Ecto neural progenitor cell (in vitro differentiated cells): ENCODE measurements around the gene HMOX1.
A peak's percentile ranks its signal among the peaks of the same experiment; 100 is the strongest.
"Not testable (repeated sequence)": the region's sequence is repeated elsewhere in the genome, so short reads cannot be mapped to it uniquely, and the experiment has no call there.

Experiments
- DNase-seq: peaks from one replicate; pipeline ENCODE4 v3.0.0-alpha.2; 2018; ENCODE audit warnings: low spot score

HMOX1 gene

GRCh38 chr22:35350539-35351503 is 30.1 kb upstream of the HMOX1 start:
- peak; percentile 93 for DNase-seq

GRCh38 chr22:35352214-35353111 is 28.4 kb upstream of the HMOX1 start:
- peak; percentile 65 for DNase-seq

- no peak for DNase-seq
Measured at GRCh38 chr22:35353318-35353717, 27.6 kb upstream of the HMOX1 start.

GRCh38 chr22:35354068-35354467 is 26.8 kb upstream of the HMOX1 start:
- no peak for DNase-seq

GRCh38 chr22:35357883-35358621 is 22.8 kb upstream of the HMOX1 start:
- DNase-seq, result no peak

GRCh38 chr22:35359380-35360065 is 21.4 kb upstream of the HMOX1 start:
- DNase-seq, result no peak

GRCh38 chr22:35361001-35361558 is 19.8 kb upstream of the HMOX1 start:
- DNase-seq, result no peak

- DNase-seq, result no peak
Measured at GRCh38 chr22:35363566-35364086, 17.3 kb upstream of the HMOX1 start.

- not testable (repeated sequence) for DNase-seq
Measured at GRCh38 chr22:35364230-35364629, 16.7 kb upstream of the HMOX1 start.

GRCh38 chr22:35367331-35367886 is 13.5 kb upstream of the HMOX1 start:
- DNase-seq, result no peak

- DNase-seq, result no peak
Measured at GRCh38 chr22:35368386-35368785, 12.5 kb upstream of the HMOX1 start.

- no peak for DNase-seq
Measured at GRCh38 chr22:35369996-35370395, 10.9 kb upstream of the HMOX1 start.

- no peak for DNase-seq
Measured at GRCh38 chr22:35373781-35374180, 7.1 kb upstream of the HMOX1 start.

- no peak for DNase-seq
Measured at GRCh38 chr22:35375031-35375430, 5.9 kb upstream of the HMOX1 start.

GRCh38 chr22:35375526-35375925 is 5.4 kb upstream of the HMOX1 start:
- DNase-seq, result no peak

- peak; percentile 92 for DNase-seq
Measured at GRCh38 chr22:35376728-35377472, 4.0 kb upstream of the HMOX1 start.

GRCh38 chr22:35377735-35378134 is 3.2 kb upstream of the HMOX1 start:
- DNase-seq, result no peak

- no peak for DNase-seq
Measured at GRCh38 chr22:35378621-35379020, 2.3 kb upstream of the HMOX1 start.

- DNase-seq, result no peak
Measured at GRCh38 chr22:35379146-35379993, 1.5 kb upstream of the HMOX1 start.
